ENCODE results near the gene LIM2. TPM values are rescaled to one million over a fixed set of nuclear protein-coding genes. Genes with fewer than 3 reads are reported as not detected.

LIM2 gene
- total RNA-seq, 2 donors from 2014 or later, result not detected

- intact Hi-C loops (cut with DNase I), result loop anchor here in 1 of 2 donors (10.0 kb wide), 1 partner anchor 47 kb away; the partner anchor contains the start of gene C19orf84
- ATAC-seq, result no peak
- DNase-seq, result peak; percentile 14
Observed at GRCh38 chr19:51347209-51347928, 40.4 kb downstream of the LIM2 start.

GRCh38 chr19:51346742-51347141 lies 41.0 kb downstream of the LIM2 start:
- intact Hi-C loops (cut with DNase I), result loop anchor here in 1 of 2 donors (10.0 kb wide), 1 partner anchor 48 kb away; the partner anchor contains the start of gene C19orf84
- peak; percentile 12 for DNase-seq

GRCh38 chr19:51345076-51345620 lies 42.6 kb downstream of the LIM2 start:
- no peak for DNase-seq
- no peak for ATAC-seq
- intact Hi-C loops (cut with DNase I), result loop anchor here in 1 of 2 donors (10.0 kb wide), 1 partner anchor 50 kb away; the partner anchor contains the start of gene C19orf84

More at GRCh38 chr19:51346742-51347141, 41.0 kb downstream of the LIM2 start:
- no peak for ATAC-seq

- ATAC-seq (no peak), DNase-seq (peak; percentile 10)
- intact Hi-C loops (cut with DNase I), result loop anchor here in 1 of 2 donors (10.0 kb wide), 1 partner anchor 52 kb away; the partner anchor contains the start of gene C19orf84
Observed at GRCh38 chr19:51342631-51343569, 44.9 kb downstream of the LIM2 start.

GRCh38 chr19:51341976-51342580 lies 45.7 kb downstream of the LIM2 start, which contains the start of gene VSIG10L:
TSS of gene VSIG10L (minus strand) at chr19:51342139. CDS start at chr19:51342124, 15 bp downstream.
- DNase-seq (peak; percentile 18), ATAC-seq (no peak)
- intact Hi-C loops (cut with DNase I), result loop anchor here in 1 of 2 donors (10.0 kb wide), 1 partner anchor 53 kb away; the partner anchor contains the start of gene C19orf84

GRCh38 chr19:51341066-51341465 lies 46.7 kb downstream of the LIM2 start:
- intact Hi-C loops (cut with DNase I), result loop anchor here in 1 of 2 donors (10.0 kb wide), 1 partner anchor 54 kb away; the partner anchor contains the start of gene C19orf84
- peak; percentile 21 for DNase-seq

GRCh38 chr19:51339687-51340656 lies 47.8 kb downstream of the LIM2 start:
- intact Hi-C loops (cut with DNase I), result loop anchor here (2.0 to 10.0 kb wide), 4 partner anchors 27 to 317 kb away; partner anchors contain the start of genes C19orf84 (in 1 of the 2) and ETFB (in 1 of the 2)
- DNase-seq (peak; percentile 99), ATAC-seq (peak; percentile 96 to 98)

More at GRCh38 chr19:51341066-51341465, 46.7 kb downstream of the LIM2 start:
- ATAC-seq, result no peak

- DNase-seq, result no peak
- no peak for ATAC-seq
- intact Hi-C loops (cut with DNase I), result loop anchor here (2.0 to 10.0 kb wide), 3 partner anchors 28 to 318 kb away; partner anchors contain the start of gene ETFB (in 1 of the 2)
Observed at GRCh38 chr19:51339313-51339686, 48.5 kb downstream of the LIM2 start.

GRCh38 chr19:51338563-51339312 lies 49.0 kb downstream of the LIM2 start:
- DNase-seq (peak; percentile 90), ATAC-seq (peak; percentile 72 to 82)
- intact Hi-C loops (cut with DNase I), result loop anchor here (2.0 to 10.0 kb wide), 3 partner anchors 28 to 318 kb away; partner anchors contain the start of gene ETFB (in 1 of the 2)

GRCh38 chr19:51337861-51338562 lies 49.8 kb downstream of the LIM2 start:
- DNase-seq (peak; percentile 18), ATAC-seq (no peak)
- intact Hi-C loops (cut with DNase I), result loop anchor here (2.0 to 10.0 kb wide), 3 partner anchors 29 to 319 kb away; partner anchors contain the start of gene ETFB (in 1 of the 2)

GRCh38 chr19:51337141-51337860 lies 50.5 kb downstream of the LIM2 start:
- ATAC-seq (no peak), DNase-seq (peak; percentile 24)
- intact Hi-C loops (cut with DNase I), result loop anchor here in 1 of 2 donors (10.0 kb wide), 1 partner anchor 68 kb away; no protein-coding TSS in a partner anchor

GRCh38 chr19:51333836-51334460 lies 53.8 kb downstream of the LIM2 start:
- ATAC-seq (no peak), DNase-seq (no peak)
- intact Hi-C loops (cut with DNase I), result loop anchor here in 1 of 2 donors (10.0 kb wide), 1 partner anchor 71 kb away; no protein-coding TSS in a partner anchor

- intact Hi-C loops (cut with DNase I), result loop anchor here in 1 of 2 donors (10.0 kb wide), 1 partner anchor 73 kb away; no protein-coding TSS in a partner anchor
- ATAC-seq, result no peak
Observed at GRCh38 chr19:51331716-51332115, 56.1 kb downstream of the LIM2 start.

GRCh38 chr19:51331193-51331592 lies 56.6 kb downstream of the LIM2 start:
- intact Hi-C loops (cut with DNase I), result loop anchor here in 1 of 2 donors (10.0 kb wide), 1 partner anchor 74 kb away; no protein-coding TSS in a partner anchor
- no peak for DNase-seq
- no peak for ATAC-seq

More at GRCh38 chr19:51331716-51332115, 56.1 kb downstream of the LIM2 start:
- no peak for DNase-seq

All from left cardiac atrium (tissue), 4 donors.